Measurements from ENCODE around the gene C12orf54.
"Not testable (repeated sequence)": the region's sequence is repeated elsewhere in the genome, so short reads cannot be mapped to it uniquely, and the experiment has no call there.

Gene C12orf54

GRCh38 chr12:48510111-48510510 lies 27.8 kb downstream of the C12orf54 start:
- no peak for FAIRE-seq

GRCh38 chr12:48512855-48513254 lies 30.6 kb downstream of the C12orf54 start:
- FAIRE-seq, result no peak

GRCh38 chr12:48514728-48515127 lies 32.4 kb downstream of the C12orf54 start:
- FAIRE-seq, result no peak

GRCh38 chr12:48520381-48520780 lies 38.1 kb downstream of the C12orf54 start:
- not testable (repeated sequence) for FAIRE-seq

GRCh38 chr12:48525332-48525731 lies 43.0 kb downstream of the C12orf54 start, which contains the start of gene OR8S1:
Gene OR8S1 (plus strand): TSS chr12:48525632. CDS start chr12:48525632, 0 bp downstream.
- no peak for FAIRE-seq

GRCh38 chr12:48527891-48528670 lies 45.8 kb downstream of the C12orf54 start:
- FAIRE-seq, result no peak

- no peak for FAIRE-seq
These were observed 50.3 kb downstream of the C12orf54 start for GRCh38 chr12:48532601-48533000.

GRCh38 chr12:48536602-48537001 lies 54.3 kb downstream of the C12orf54 start:
- peak; percentile 50 for FAIRE-seq

GRCh38 chr12:48542300-48542928 lies 60.1 kb downstream of the C12orf54 start:
- no peak for FAIRE-seq

GRCh38 chr12:48545833-48546469 lies 63.7 kb downstream of the C12orf54 start:
- FAIRE-seq, result no peak
